ENCODE data around the gene PRUNE1.

GRCh38 chr1:150985179-150985825, 22.9 kb upstream of the PRUNE1 start:
- TF ChIP-seq MAX (IDR thresholded peaks at IDR 0.05) (no peak), CTCF (IDR thresholded peaks at IDR 0.05; ENCODE audit: low read depth, low read length, missing input control) (no peak)

Data from liver (tissue), 2 donors.